ENCODE measurements around the gene ANKRD13B. TPM values are rescaled to one million over a fixed set of nuclear protein-coding genes. Genes with fewer than 3 reads are reported as not detected.

Gene ANKRD13B
- total and polyA plus RNA-seq, 2 of the 13 experiments (the other 11 are each of a cell fraction or from before 2014, with no cell fraction given): 1.7 to 1.8 TPM

GRCh38 chr17:29579866-29580771 lies 12.8 kb upstream of the ANKRD13B start (continued):
- TF ChIP-seq UBTF (CRISPR knock-in tag; IDR thresholded peaks at IDR 0.05) (no peak), RFX3 (CRISPR knock-in tag; IDR thresholded peaks at IDR 0.05) (no peak), ZNF234 (CRISPR knock-in tag; conservative IDR thresholded peaks at IDR 0.05) (no peak), NFRKB (IDR thresholded peaks at IDR 0.05) (no peak), SIX1 (CRISPR knock-in tag; IDR thresholded peaks at IDR 0.05; ENCODE audit: borderline replicate concordance) (no peak), MBNL3 (CRISPR knock-in tag; conservative IDR thresholded peaks at IDR 0.05) (no peak), SPEN (CRISPR knock-in tag; IDR thresholded peaks at IDR 0.05; ENCODE audit: low read depth) (no peak), PHF21A (CRISPR knock-in tag; IDR thresholded peaks at IDR 0.05) (no peak), ZNF788 (CRISPR knock-in tag; IDR thresholded peaks at IDR 0.05; ENCODE audit: borderline replicate concordance) (no peak), FOSL2 (CRISPR knock-in tag; IDR thresholded peaks at IDR 0.05) (peak; percentile 43), THAP7 (CRISPR knock-in tag; IDR thresholded peaks at IDR 0.05) (no peak), BRF2 (CRISPR knock-in tag; IDR thresholded peaks at IDR 0.05) (no peak), ZNF737 (CRISPR knock-in tag; IDR thresholded peaks at IDR 0.05; ENCODE audit: borderline replicate concordance) (no peak), XBP1 (CRISPR knock-in tag; IDR thresholded peaks at IDR 0.05) (no peak), PRPF4 (IDR thresholded peaks at IDR 0.05; ENCODE audit: low read depth, low read length, poor library complexity, severe bottlenecking) (no peak), ZBTB4 (CRISPR knock-in tag; IDR thresholded peaks at IDR 0.05; ENCODE audit: borderline replicate concordance) (no peak), TFDP1 (CRISPR knock-in tag; IDR thresholded peaks at IDR 0.05; ENCODE audit: borderline replicate concordance) (peak; percentile 49; the same call in 1 of the 2 replicates), ZC3H13 (CRISPR knock-in tag; IDR thresholded peaks at IDR 0.05) (no peak), ZNF160 (CRISPR knock-in tag; IDR thresholded peaks at IDR 0.05) (no peak), ZNF143 (CRISPR knock-in tag; IDR thresholded peaks at IDR 0.05) (0 out of 2 replicates have a peak, but pooled peaks have one; percentile 40), ZFP36 (IDR thresholded peaks at IDR 0.05; ENCODE audit: borderline replicate concordance, low read depth, low read length, partially characterized antibody) (no peak)

Measured in HepG2 (cell line).